ENCODE results near the gene SLCO3A1. TPM values are rescaled to one million over a fixed set of nuclear protein-coding genes. Genes with fewer than 3 reads are reported as not detected.
A peak's percentile ranks its signal among the peaks of the same experiment; 100 is the strongest.

The SLCO3A1 gene
- total RNA-seq, 2 experiments from 2014 or later, result 2.0 to 2.7 TPM

DNA sequence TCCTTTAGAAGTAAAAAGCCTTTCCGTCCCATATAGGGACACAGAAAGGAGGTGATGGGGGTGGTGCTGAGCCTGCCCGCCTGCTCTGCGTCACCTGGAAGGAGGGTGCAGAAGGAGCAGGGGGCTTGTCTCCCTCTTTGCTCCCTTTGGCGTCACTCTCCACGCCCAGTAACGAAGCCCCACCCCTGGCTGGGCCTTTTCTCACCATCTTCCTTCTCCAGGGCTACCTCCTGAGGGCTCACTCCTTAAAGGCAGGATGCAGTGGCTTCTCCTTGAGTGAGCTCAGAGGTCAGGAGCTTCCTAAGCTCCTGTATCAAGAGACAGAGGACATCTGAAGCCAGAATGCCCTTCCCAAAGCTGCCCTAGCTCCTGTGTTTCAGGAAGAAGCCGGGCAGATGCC, 31.5 kb downstream of the SLCO3A1 start:
- H3K27me3 Mint-ChIP-seq, result no peaks in the 10 kb centered on the region
- no peak for DNase-seq
- no peak overlapping the region for H3K27ac Mint-ChIP-seq
- H3K36me3 Mint-ChIP-seq, result no peaks in the 10 kb centered on the region
- H3K4me1 Mint-ChIP-seq, result peaks cover 8% of the 10 kb centered on the region
- no peak overlapping the region for H3K4me3 Mint-ChIP-seq
- no peaks in the 10 kb centered on the region for H3K9me3 Mint-ChIP-seq

GRCh38 chr15:91885714-91886270, 32.3 kb downstream of the SLCO3A1 start:
- peak; percentile 33 for DNase-seq
- Mint-ChIP-seq H3K4me3 (no peak overlapping the region), H3K36me3 (no peaks in the 10 kb centered on the region), H3K27me3 (no peaks in the 10 kb centered on the region), H3K4me1 (peaks cover 8% of the 10 kb centered on the region), H3K27ac (no peak overlapping the region), H3K9me3 (no peaks in the 10 kb centered on the region)

- no peak overlapping the region for H3K4me3 Mint-ChIP-seq
- no peaks in the 10 kb centered on the region for H3K27me3 Mint-ChIP-seq
- H3K4me1 Mint-ChIP-seq, result peaks cover 8% of the 10 kb centered on the region
- H3K36me3 Mint-ChIP-seq, result no peaks in the 10 kb centered on the region
- no peak overlapping the region for H3K27ac Mint-ChIP-seq
- no peaks in the 10 kb centered on the region for H3K9me3 Mint-ChIP-seq
- DNase-seq, result no peak
These were observed 33.4 kb downstream of the SLCO3A1 start for GRCh38 chr15:91886878-91887277.

GRCh38 chr15:91887321-91887720, 33.8 kb downstream of the SLCO3A1 start:
- no peaks in the 10 kb centered on the region for H3K27me3 Mint-ChIP-seq
- H3K9me3 Mint-ChIP-seq, result no peaks in the 10 kb centered on the region
- DNase-seq, result no peak
- H3K36me3 Mint-ChIP-seq, result no peaks in the 10 kb centered on the region
- H3K27ac Mint-ChIP-seq, result no peak overlapping the region
- H3K4me1 Mint-ChIP-seq, result peaks cover 8% of the 10 kb centered on the region
- H3K4me3 Mint-ChIP-seq, result no peak overlapping the region

DNA sequence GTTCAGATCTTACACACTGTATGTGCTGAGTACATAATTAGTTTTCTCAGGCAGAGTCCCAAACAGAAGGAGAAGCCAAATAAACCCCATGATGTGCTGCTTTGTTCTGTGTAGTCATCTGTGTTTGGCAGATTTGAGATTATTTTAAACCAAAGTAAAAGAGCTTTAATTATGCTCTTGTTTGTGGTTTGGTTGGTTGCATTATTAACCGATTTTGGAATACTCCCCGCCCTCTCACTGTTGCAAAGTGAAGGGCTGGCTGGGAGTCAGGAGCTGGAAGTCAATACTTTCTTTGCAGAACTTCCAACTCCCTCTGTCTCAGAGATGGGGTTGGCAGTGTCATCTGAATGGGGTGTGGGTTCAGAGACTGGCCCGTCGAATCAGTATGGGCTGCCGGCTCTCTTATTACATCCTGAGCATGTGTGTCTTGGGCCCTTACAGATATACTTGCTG, 34.4 kb downstream of the SLCO3A1 start:
- H3K27ac Mint-ChIP-seq, result no peak overlapping the region
- no peaks in the 10 kb centered on the region for H3K9me3 Mint-ChIP-seq
- H3K4me1 Mint-ChIP-seq, result peaks cover 8% of the 10 kb centered on the region
- no peak for DNase-seq
- H3K36me3 Mint-ChIP-seq, result peaks cover 4% of the 10 kb centered on the region
- no peak overlapping the region for H3K4me3 Mint-ChIP-seq
- H3K27me3 Mint-ChIP-seq, result no peaks in the 10 kb centered on the region

DNA sequence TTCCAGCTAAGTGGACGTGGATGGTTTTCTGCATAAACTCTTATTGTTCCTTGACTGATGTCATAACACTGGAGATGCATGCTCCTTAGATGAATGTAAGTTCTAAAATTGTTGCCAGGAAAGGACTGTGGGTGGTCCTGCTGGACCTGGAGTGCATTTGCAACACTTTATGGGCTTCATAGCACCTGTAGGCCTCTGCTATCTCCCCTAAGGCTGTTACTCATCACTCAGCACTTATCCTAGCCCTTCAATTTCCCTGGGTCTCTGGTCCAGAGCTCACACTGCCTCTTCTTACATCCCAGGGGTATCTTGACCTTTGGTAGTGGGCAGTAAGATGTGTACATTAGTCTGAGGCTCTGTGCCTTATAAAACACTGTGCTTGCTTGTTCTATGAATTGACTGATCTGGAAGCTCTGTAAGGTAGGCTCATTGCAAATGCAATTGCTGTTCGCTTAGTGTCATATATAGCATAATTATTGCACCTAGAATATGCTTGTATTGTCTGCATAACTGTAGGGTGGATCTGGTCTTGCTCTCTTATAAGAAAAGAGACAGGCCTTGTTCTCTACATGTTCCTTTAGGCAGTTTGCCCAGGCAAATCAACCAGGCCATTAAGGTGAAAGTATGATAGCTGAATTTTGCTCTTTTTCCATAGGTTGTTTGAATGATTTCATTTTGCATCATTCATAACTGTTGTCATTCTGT, 35.8 kb downstream of the SLCO3A1 start:
- peaks cover 10% of the 10 kb centered on the region for H3K4me1 Mint-ChIP-seq
- no peak overlapping the region for H3K27ac Mint-ChIP-seq
- peaks cover 3% of the 10 kb centered on the region for H3K9me3 Mint-ChIP-seq
- H3K36me3 Mint-ChIP-seq, result peaks cover 8% of the 10 kb centered on the region
- no peaks in the 10 kb centered on the region for H3K27me3 Mint-ChIP-seq
- no peak overlapping the region for H3K4me3 Mint-ChIP-seq
- no peak for DNase-seq

GRCh38 chr15:91890614-91891013, 37.1 kb downstream of the SLCO3A1 start:
- peaks cover 9% of the 10 kb centered on the region for H3K4me1 Mint-ChIP-seq
- peaks cover 3% of the 10 kb centered on the region for H3K9me3 Mint-ChIP-seq
- no peak overlapping the region for H3K27ac Mint-ChIP-seq
- no peak for DNase-seq
- peaks cover 10% of the 10 kb centered on the region for H3K36me3 Mint-ChIP-seq
- H3K27me3 Mint-ChIP-seq, result no peaks in the 10 kb centered on the region
- no peak overlapping the region for H3K4me3 Mint-ChIP-seq

DNA sequence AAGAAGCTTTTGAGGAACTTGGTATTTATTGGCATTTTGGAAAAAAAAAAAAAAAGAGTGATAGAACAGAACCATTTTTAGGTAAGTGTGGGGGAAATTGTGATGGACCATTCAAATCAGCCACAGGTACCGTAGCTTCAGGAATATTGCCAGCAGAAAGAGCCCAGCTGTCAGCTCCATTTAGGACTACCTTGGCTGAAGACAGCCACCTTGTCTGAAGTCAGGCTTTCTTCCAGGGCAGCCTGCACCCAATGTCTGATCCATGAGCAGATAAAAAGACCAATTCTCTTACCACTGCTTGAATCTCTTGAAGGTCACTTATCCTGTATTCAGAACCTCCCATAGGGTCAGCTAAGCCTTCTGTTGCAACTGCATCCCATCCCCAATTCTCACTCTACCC, 37.6 kb downstream of the SLCO3A1 start:
- H3K9me3 Mint-ChIP-seq, result peaks cover 3% of the 10 kb centered on the region
- no peak overlapping the region for H3K27ac Mint-ChIP-seq
- no peak for DNase-seq
- H3K4me3 Mint-ChIP-seq, result no peak overlapping the region
- peaks cover 10% of the 10 kb centered on the region for H3K36me3 Mint-ChIP-seq
- H3K27me3 Mint-ChIP-seq, result no peaks in the 10 kb centered on the region
- H3K4me1 Mint-ChIP-seq, result peaks cover 7% of the 10 kb centered on the region

DNA sequence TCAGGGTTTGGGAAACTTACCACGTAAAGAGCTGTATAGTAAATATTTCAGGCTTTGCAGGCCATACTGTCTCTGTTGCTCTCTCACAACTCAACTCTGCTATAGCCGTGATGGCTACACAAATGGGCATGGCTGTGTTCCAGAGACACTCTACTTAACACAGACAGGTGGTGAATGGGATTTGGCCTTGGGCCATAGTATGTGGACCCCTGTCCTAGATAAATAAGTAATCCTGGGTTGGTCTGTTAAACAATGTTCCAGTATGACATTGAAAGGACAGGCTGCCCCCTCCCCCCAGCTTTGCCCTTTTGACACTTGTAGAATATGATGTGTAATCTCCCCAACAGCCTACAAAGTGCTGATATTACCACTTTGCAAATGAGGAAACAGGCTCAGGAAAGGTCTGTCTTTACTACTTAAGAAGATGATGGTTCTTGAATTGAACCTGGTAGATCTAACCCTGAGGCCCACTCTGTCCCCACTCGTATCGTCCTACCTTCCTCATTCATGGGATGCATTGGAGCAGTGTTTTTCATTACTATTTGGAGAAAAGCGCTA, 38.4 kb downstream of the SLCO3A1 start:
- H3K4me3 Mint-ChIP-seq, result no peak overlapping the region
- H3K27me3 Mint-ChIP-seq, result no peaks in the 10 kb centered on the region
- H3K36me3 Mint-ChIP-seq, result peaks cover 10% of the 10 kb centered on the region
- H3K9me3 Mint-ChIP-seq, result peaks cover 3% of the 10 kb centered on the region
- H3K27ac Mint-ChIP-seq, result no peak overlapping the region
- DNase-seq, result no peak
- H3K4me1 Mint-ChIP-seq, result peaks cover 7% of the 10 kb centered on the region

DNA sequence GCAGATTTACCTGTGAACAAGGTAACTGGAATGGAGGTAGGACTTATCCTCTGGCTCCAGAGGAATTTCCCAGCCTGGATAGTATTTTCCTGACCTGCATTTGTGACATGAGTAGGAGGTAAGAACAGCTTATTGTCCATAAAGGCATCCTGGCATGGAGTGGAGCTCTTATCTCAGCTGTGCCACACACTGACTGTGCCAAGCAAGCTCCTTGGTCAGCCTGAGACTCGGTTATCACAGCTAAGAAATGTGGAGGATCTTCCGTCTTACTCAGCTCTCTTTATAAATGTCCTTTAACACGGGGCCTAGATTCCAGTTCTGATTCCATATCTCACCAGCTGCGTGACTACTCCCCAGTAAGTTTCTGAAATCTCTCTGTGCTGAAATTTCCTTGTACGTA, 38.9 kb downstream of the SLCO3A1 start:
- Mint-ChIP-seq H3K27me3 (no peaks in the 10 kb centered on the region), H3K4me1 (peaks cover 5% of the 10 kb centered on the region), H3K36me3 (peaks cover 10% of the 10 kb centered on the region), H3K27ac (no peak overlapping the region), H3K9me3 (peaks cover 3% of the 10 kb centered on the region), H3K4me3 (no peak overlapping the region)
- no peak for DNase-seq

GRCh38 chr15:91894606-91895005, 41.1 kb downstream of the SLCO3A1 start:
- no peak for DNase-seq
- Mint-ChIP-seq H3K9me3 (peaks cover 3% of the 10 kb centered on the region), H3K27me3 (no peaks in the 10 kb centered on the region), H3K36me3 (peaks cover 10% of the 10 kb centered on the region), H3K4me3 (no peak overlapping the region), H3K27ac (no peak overlapping the region), H3K4me1 (peaks cover 2% of the 10 kb centered on the region)

- no peak for DNase-seq
- Mint-ChIP-seq H3K27ac (no peak overlapping the region), H3K4me1 (peaks cover 2% of the 10 kb centered on the region), H3K4me3 (no peak overlapping the region), H3K9me3 (peaks cover 3% of the 10 kb centered on the region), H3K36me3 (peaks cover 10% of the 10 kb centered on the region), H3K27me3 (no peaks in the 10 kb centered on the region)
These were observed 41.5 kb downstream of the SLCO3A1 start for GRCh38 chr15:91895051-91895450.

- no peak for DNase-seq
- Mint-ChIP-seq H3K4me1 (peaks cover 2% of the 10 kb centered on the region), H3K27me3 (no peaks in the 10 kb centered on the region), H3K9me3 (peaks cover 11% of the 10 kb centered on the region), H3K36me3 (peaks cover 16% of the 10 kb centered on the region), H3K27ac (no peak overlapping the region), H3K4me3 (no peak overlapping the region)
These were observed 43.0 kb downstream of the SLCO3A1 start for GRCh38 chr15:91896341-91897055.

- Mint-ChIP-seq H3K27ac (no peak overlapping the region), H3K4me1 (peaks cover 2% of the 10 kb centered on the region), H3K4me3 (no peak overlapping the region), H3K36me3 (peaks cover 19% of the 10 kb centered on the region), H3K9me3 (peaks cover 18% of the 10 kb centered on the region), H3K27me3 (no peaks in the 10 kb centered on the region)
- DNase-seq, result no peak
These were observed 44.3 kb downstream of the SLCO3A1 start for GRCh38 chr15:91897585-91898372.

GRCh38 chr15:91898843-91899242, 45.3 kb downstream of the SLCO3A1 start:
- H3K36me3 Mint-ChIP-seq, result peaks cover 19% of the 10 kb centered on the region
- no peak for DNase-seq
- peaks cover 16% of the 10 kb centered on the region for H3K9me3 Mint-ChIP-seq
- peaks cover 2% of the 10 kb centered on the region for H3K4me1 Mint-ChIP-seq
- H3K27ac Mint-ChIP-seq, result no peak overlapping the region
- H3K4me3 Mint-ChIP-seq, result no peak overlapping the region
- no peaks in the 10 kb centered on the region for H3K27me3 Mint-ChIP-seq
